ENCODE results near the gene DACH1.

The DACH1 gene

DNA sequence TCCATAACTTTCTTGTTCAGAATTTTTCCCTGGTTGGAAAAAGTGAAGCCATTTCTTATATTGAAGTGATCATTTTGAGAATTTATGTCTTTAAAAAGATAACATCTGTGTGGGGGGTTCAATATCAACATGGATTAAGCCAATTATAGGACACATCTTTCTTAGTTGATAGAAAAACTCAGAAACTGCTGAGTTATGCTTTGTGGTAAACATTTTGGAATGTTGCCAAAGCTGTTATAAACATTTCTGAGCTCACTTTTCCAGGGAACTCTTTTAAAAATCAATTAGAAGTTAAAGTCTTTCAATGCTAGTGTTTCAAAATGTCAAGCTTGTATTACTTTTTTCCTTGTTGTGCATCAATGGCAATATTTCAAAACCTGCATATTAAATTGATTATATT, 248.8 kb downstream of the DACH1 start:
- TF ChIP-seq, protein P1, sequence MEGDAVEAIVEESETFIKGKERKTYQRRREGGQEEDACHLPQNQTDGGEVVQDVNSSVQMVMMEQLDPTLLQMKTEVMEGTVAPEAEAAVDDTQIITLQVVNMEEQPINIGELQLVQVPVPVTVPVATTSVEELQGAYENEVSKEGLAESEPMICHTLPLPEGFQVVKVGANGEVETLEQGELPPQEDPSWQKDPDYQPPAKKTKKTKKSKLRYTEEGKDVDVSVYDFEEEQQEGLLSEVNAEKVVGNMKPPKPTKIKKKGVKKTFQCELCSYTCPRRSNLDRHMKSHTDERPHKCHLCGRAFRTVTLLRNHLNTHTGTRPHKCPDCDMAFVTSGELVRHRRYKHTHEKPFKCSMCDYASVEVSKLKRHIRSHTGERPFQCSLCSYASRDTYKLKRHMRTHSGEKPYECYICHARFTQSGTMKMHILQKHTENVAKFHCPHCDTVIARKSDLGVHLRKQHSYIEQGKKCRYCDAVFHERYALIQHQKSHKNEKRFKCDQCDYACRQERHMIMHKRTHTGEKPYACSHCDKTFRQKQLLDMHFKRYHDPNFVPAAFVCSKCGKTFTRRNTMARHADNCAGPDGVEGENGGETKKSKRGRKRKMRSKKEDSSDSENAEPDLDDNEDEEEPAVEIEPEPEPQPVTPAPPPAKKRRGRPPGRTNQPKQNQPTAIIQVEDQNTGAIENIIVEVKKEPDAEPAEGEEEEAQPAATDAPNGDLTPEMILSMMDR (IDR thresholded peaks at IDR 0.05) = no peak

DNA sequence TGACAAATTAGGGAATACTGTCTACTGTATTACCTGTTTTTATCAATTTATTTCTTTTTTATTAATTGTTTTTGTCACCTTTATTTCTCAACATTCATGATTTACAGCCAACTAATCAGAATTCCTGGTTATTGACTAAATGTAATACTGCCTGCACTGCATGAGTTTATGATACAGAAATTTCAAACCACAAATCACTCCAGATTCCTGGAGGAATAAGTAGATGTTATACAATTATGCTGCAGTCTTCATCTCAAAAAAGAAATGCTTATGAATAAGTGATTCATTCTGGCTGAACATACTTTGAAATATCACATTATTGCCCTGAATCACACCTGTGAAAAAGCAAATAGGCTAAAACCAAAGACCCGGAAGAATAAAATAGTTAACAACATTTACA, 249.7 kb downstream of the DACH1 start:
- TF ChIP-seq, protein P1 (IDR thresholded peaks at IDR 0.05) = no peak

DNA sequence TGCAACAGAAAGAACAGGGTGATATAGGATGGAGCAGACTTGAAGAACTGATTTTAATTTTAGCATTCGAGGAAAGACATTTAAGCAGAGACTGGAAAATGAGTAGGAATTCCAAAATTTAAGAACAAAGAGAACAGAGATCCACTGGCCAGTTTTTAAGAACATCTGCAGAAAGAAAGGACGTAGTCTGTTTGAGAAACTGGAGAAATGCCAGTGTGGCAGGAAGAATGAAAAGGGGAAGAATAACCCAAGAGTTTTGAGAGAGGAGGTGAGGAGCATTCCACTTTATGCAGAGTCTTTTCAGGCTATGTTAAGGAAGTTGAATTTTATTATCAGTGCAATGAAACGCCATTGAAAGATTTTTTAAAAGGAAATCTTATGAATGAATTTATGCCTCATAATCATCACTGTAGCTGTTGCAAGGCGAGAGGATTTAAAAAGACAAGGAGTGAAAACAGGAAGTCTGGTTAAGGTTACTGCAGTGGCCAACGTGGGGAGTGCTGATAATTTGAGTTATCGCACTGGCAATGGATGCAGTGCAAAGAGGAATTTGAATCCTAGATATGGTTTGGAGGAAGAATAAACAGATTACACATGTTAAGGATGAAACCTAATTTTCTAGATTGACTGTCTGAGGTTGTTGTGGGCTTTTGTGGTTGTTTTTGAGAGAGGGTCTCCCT, 253.8 kb downstream of the DACH1 start:
- TF ChIP-seq, protein P1 (IDR thresholded peaks at IDR 0.05) = no peak

DNA sequence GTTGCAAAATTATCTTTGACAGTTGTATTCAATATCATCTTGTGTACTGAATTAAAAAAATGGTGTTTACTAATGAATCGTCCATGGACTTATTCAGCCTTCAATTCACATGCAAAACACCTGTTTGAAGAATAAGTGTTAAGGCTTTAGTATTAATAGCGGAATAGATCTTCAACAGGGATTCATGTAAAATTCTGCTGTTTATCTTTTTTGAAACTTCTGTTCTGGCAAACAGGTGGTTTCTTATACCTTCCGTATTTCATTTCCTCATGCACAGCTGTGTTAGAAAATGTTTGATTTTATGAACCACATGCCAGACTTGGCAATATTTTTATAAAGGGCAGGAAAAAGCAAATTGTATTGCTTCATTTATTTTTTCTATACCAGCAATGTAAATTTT, 255.7 kb downstream of the DACH1 start:
- TF ChIP-seq, protein P1 (IDR thresholded peaks at IDR 0.05) = no peak

- TF ChIP-seq, protein P1 (IDR thresholded peaks at IDR 0.05) = no peak
Observed at GRCh38 chr13:71610876-71611275, 256.1 kb downstream of the DACH1 start.

- TF ChIP-seq, protein P1 (IDR thresholded peaks at IDR 0.05) = no peak
Observed at GRCh38 chr13:71609271-71609670, 257.7 kb downstream of the DACH1 start.

DNA sequence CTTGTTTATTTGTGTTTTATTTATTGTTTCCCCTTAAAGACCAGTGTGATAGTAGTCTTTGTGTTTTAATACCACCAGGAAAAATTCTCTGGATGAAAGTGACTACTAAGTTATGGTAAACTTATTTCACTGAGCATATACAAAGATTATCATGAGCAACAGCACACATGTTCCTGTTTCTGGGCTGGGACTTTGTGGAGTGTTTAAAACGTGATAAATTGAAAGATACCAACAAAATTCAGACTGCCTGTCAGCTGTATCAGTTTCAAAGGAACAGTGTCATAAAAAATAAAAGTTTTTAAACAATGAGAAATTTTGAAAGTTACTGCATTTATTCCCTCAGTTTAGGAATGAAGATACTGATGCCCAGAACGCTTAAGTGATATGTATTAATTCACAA, 259.4 kb downstream of the DACH1 start:
- TF ChIP-seq, protein P1 (IDR thresholded peaks at IDR 0.05) = no peak

DNA sequence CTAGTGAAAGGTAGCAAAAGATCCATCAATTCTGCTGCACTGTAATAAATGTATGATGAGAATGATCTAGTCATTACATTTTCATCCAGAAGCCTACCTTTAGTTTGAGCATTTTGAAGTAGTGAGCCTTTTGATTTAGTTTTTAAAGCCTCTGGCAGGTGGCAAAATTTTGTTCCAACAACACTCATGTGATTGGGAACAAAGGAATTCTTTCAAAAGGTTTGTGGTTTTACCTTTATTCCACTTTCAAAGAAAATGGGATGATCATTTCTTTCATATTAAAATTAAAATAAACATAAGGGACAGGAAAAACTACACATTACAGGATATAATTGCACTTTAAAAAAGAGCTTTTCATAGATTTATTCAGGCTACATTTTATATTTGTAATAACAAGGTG, 260.2 kb downstream of the DACH1 start:
- TF ChIP-seq, protein P1 (IDR thresholded peaks at IDR 0.05) = no peak

Data from LNCAP (cell line).